ENCODE data around the gene AHR.

DNA sequence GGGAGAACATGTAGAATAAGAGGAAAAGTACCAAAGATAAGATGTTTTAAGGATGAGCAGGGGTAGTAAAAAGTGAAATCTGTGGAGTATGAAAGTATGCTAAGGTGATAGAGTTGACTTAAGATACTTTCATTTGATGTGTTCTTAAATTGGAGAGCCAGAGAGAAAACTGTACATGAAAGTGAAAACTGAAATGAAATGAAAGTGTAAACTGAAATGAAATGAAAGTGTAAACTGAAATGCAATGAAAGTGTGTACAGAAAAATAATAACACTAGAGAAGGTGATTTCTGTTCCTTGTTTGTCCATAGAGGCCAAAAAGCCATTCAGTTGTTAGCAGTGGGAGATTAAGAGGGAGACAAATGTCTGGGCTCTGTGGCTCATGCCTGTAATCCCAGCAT lies 17.5 kb downstream of the AHR start:
- TF ChIP-seq EZH2 (IDR thresholded peaks at IDR 0.05; ENCODE audit: borderline replicate concordance), result no peak
- TF ChIP-seq, protein P1, sequence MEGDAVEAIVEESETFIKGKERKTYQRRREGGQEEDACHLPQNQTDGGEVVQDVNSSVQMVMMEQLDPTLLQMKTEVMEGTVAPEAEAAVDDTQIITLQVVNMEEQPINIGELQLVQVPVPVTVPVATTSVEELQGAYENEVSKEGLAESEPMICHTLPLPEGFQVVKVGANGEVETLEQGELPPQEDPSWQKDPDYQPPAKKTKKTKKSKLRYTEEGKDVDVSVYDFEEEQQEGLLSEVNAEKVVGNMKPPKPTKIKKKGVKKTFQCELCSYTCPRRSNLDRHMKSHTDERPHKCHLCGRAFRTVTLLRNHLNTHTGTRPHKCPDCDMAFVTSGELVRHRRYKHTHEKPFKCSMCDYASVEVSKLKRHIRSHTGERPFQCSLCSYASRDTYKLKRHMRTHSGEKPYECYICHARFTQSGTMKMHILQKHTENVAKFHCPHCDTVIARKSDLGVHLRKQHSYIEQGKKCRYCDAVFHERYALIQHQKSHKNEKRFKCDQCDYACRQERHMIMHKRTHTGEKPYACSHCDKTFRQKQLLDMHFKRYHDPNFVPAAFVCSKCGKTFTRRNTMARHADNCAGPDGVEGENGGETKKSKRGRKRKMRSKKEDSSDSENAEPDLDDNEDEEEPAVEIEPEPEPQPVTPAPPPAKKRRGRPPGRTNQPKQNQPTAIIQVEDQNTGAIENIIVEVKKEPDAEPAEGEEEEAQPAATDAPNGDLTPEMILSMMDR (IDR thresholded peaks at IDR 0.05; ENCODE audit: poor library complexity), result no peak
